ENCODE results near the gene SMIM13.

- TF ChIP-seq CTCF (IDR thresholded peaks at IDR 0.05) = no peak
- TF ChIP-seq POLR2A (IDR thresholded peaks at IDR 0.05) = no peak
Measured at GRCh38 chr6:11164717-11165646, 71.3 kb downstream of the SMIM13 start.
